Omental fat pad (tissue), 4 donors: ENCODE results near the gene TBC1D5. TPM values are rescaled to one million over a fixed set of nuclear protein-coding genes. Genes with fewer than 3 reads are reported as not detected.

Source experiments
- ATAC-seq: fragments of 150-250 bp; one replicate; pipeline ENCODE4 v1.9.1; 2016; ENCODE audit warnings: mild to moderate bottlenecking, moderate library complexity; ENCODE audit not compliant: low FRiP score
- DNase-seq: peaks from one replicate; pipeline ENCODE4 v3.0.0-alpha.2; 2019; ENCODE audit warnings: low spot score
- CTCF ChIP-seq, 3 donors: fragments of 450-650 bp; IDR thresholded peaks; one replicate each; pipeline ENCODE4 v1.5.1; 2016 to 2017; ENCODE audit warnings: antibody characterized with exemption in 3 of 3, mild to moderate bottlenecking in 3 of 3, moderate library complexity in 2 of 3
- total RNA-seq, 4 donors: library from RNA; depleted of rRNA; stranded (reverse); fragments of >200 nt; gene quantifications; one replicate each; pipeline ENCODE4 v1.1.0, GENCODE V29; 2016

The TBC1D5 gene
- total RNA-seq, 4 donors from 2014 or later, result 56.8 to 92.5 (median 74.8) TPM

DNA sequence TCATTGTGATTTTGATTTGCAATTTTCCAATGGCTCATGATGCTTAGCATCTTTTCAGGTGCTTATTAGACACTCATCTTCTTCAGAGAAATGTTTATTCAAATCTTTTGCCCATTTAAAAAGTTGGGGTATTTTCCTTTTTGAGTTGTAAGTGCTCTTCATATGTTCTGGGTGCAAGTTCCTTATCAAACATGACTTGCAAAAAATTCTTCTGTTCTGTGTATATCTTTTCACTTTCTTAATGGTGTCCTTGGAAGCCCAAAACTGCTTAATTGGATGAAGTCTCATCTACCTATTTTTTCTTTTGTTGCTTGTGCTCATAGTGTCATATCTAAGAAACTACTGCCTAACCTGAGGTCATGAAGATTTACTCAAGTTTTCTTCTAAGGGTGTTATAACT is 524.8 kb downstream of the TBC1D5 start:
- no peak for TF ChIP-seq CTCF (IDR thresholded peaks at IDR 0.05)
- ATAC-seq (no peak), DNase-seq (no peak)

DNA sequence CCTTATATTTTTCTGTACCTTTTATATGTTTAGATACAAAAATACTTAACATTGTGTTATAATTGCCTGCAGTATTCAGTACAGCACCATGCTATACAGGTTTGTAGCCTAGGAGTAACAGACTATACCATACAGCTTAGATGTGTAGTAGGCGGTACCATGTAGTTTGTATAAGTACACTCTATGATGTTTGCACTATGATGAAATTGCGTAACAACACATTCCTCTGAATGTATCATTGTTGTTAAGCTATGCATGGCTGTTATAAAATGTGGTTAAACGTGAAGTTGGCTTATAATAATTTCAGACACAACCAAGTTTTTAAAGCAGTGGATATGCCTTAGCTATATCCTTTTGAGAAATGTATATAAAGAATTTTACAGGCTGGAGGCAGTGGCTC is 529.3 kb downstream of the TBC1D5 start:
- DNase-seq (no peak), ATAC-seq (no peak)
- TF ChIP-seq CTCF (IDR thresholded peaks at IDR 0.05), result no peak

- DNase-seq (no peak), ATAC-seq (no peak)
- no peak for TF ChIP-seq CTCF (IDR thresholded peaks at IDR 0.05)
These were observed 534.5 kb downstream of the TBC1D5 start for GRCh38 chr3:17207979-17208378.

GRCh38 chr3:17207019-17207418 is 535.4 kb downstream of the TBC1D5 start:
- ATAC-seq, result no peak
- no peak for DNase-seq
- TF ChIP-seq CTCF (IDR thresholded peaks at IDR 0.05), result no peak

- no peak for ATAC-seq
- no peak for TF ChIP-seq CTCF (IDR thresholded peaks at IDR 0.05)
- DNase-seq, result no peak
These were observed 538.3 kb downstream of the TBC1D5 start for GRCh38 chr3:17204049-17204650.

DNA sequence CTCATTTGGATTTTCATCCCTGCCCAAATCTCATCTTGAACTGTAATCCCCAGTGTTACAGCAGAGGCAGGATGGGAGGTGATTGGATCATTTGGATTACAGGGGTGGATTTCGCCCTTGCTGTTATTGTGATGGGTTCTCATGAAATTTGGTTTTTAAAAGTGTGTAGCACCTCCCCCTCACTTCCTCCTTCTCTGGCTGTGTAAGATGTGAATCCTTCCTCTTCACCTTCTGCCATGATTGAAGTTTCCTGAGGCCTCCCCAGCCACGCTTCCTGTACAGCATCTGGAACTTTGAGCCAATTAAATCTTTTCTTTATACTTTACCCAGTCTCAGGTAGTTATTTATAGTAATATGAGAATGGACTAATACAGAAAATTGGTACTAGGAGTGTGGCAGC is 540.9 kb downstream of the TBC1D5 start:
- no peak for ATAC-seq
- no peak for TF ChIP-seq CTCF (IDR thresholded peaks at IDR 0.05)
- DNase-seq, result no peak

DNA sequence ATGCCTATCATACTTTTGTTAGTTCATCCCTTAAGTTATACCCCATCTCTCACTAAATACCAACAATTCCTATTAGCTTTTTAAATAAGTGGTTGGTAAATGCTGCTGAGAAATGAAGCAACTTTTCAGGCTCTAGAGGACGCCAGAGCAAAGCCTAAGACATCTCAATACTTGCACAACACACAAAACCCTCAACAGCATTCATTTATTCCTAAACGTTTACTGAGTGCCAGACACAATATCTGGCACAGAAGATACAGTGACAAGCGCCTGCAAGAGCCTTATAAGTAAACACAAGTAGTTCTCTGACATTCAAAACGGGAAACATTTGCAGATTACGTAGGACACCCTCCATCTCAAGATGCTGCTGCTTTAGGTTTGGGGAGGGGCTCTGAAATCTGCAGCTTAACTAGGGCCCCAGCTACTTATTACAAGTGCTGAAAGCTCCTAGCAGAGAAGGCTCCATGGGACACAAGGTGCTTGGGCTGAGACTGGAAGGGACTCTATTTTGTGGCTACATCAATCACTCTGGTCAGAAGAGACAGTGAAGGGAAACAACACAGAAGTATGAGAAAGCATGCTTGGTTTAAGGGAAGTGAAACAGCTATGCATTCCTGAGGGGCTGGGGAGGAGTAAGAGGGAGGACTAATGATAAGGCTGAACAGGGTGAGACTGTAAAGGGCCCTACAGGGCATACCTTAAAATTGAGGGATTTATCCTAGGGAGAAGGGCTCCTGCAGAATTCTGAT is 546.4 kb downstream of the TBC1D5 start:
- DNase-seq, result no peak
- no peak for ATAC-seq
- TF ChIP-seq CTCF (IDR thresholded peaks at IDR 0.05), result no peak
